Endometrial microvascular endothelial cells (primary cell): ENCODE data around the gene CYP19A1. TPM values are rescaled to one million over a fixed set of nuclear protein-coding genes. Genes with fewer than 3 reads are reported as not detected.

Source experiments
- in situ Hi-C: cut with HindIII; loops from 2 replicates; pipeline ENCODE4 v1.10.0; 2017; ENCODE audit warnings: low sequenced_read_pairs, low pct_unique_long_range_greater_than_20kb; ENCODE audit errors: inconsistent ontology term
- total RNA-seq: library from RNA; depleted of rRNA; stranded (reverse); fragments of >200 nt; gene quantifications from one replicate; pipeline ENCODE4 v1.2.3, GENCODE V29; 2015; ENCODE audit errors: inconsistent ontology term

The CYP19A1 gene
- total RNA-seq, 1 donor from 2014 or later, result not detected

DNA sequence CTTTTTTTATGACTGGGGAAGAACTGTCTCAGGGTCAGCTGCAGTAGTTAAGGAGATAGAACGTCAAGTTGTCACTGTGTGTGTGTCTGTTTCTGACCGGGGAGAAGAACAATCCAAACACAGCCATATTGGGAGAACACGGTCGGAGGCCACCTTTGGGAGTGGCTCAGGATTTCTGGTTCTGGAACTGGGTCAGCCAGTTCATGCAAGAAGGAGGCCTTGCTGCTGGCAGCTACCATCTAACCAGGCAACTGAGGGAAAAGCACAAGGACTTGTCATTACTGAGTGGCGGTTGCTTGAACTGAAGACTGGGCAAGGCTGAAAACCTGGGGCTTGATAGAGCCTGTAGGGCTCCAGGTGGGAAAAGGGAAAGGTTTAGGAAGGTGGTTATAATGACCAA, 27.7 kb upstream of the CYP19A1 start:
- in situ Hi-C loops, result no loop called here

- in situ Hi-C loops, result no loop called here
These were observed 27.0 kb upstream of the CYP19A1 start for GRCh38 chr15:51365417-51365816.

DNA sequence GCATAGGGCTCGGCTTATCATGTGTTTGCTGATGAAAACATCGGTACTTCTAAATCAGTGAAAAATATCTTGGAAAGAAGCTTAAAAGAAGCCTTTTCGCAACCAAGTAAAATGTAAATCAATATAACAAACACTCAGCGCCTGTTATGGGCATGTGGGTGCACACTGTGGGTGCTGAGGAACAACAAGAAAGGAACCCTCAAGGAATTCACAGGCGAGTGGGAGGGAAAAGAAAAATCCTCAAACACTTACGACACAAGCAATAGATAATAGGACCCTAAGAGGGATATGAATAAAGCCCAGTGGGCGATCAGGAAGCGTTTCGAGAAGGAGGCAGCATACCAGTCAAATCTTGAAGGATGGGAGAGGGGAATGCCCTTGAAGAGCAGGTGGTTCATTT, 25.0 kb upstream of the CYP19A1 start:
- in situ Hi-C loops, result no loop called here

- in situ Hi-C loops, result no loop called here
These were observed 21.6 kb upstream of the CYP19A1 start for GRCh38 chr15:51359981-51360380.

GRCh38 chr15:51356983-51357382, 18.6 kb upstream of the CYP19A1 start:
- in situ Hi-C loops, result no loop called here

DNA sequence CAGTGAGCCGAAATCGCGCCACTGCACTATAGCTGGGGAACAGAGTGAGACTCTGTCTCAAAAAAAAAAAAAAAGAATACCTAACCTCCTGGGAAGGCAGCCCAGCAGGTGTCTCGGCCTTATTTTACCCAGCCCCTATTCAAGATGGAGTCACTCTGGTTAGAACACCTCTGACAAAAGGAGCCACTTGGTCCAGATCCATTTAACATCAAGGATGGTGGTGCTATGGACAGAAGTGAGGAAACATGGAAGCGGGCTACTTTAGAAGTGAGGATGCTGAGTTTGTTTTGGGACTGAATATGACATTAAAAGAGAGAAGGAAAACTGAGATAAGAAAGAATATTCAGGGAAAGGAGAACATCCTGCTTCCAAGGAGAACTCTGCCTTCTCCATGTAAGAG, 17.8 kb upstream of the CYP19A1 start:
- in situ Hi-C loops, result no loop called here

DNA sequence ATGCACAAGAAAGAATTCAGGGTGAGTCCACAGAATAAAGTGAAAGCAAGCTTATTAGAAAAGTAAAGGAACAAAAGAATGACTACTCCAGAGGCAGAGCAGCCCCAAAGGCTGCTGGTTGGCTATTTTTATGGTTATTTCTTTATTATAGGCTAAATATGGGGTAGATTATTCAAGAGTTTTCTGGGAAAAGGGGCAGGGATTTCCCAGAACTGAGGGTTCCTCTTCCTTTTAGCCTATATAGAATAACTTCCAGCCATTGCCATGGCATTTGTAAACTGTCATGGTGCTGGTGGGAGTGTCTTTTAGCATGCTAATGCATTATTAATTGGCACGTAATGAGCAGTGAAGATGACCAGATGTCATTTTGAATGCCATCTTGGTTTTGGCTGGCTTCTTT, 16.7 kb upstream of the CYP19A1 start:
- in situ Hi-C loops, result no loop called here

GRCh38 chr15:51353976-51354375, 15.6 kb upstream of the CYP19A1 start:
- in situ Hi-C loops, result no loop called here

- in situ Hi-C loops, result no loop called here
These were observed 12.3 kb upstream of the CYP19A1 start for GRCh38 chr15:51350723-51351122.

DNA sequence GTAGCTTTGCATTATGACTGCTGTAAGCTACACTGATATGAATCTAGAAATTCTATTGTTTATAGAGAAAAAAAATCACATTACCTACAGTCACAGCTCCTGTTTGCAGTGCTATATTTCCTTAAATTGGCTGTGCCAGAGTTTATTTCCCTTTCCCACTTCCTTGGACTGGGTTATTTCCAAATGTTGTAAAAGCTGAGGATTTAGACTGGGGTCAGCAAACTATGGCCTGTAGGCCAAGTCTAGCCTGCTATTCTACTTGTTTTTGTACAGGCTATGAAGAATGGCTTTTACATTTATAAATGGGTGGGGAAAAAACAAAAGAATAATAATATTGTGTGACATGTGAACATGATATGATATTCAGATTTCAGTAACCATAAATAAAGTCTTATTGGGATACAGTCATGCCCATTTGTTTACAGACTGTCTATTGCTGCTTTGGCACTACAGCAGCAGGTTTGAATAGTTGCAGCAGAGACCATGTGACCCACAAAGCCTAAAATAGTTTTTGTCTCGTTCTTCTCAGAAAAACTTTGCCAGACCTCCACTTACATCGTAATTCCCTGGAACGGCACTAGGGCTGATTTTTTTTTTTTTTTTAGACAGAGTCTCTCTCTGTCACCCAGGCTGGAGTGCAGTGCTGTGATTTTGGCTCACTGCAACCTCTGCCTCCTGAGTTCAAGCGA, 10.9 kb upstream of the CYP19A1 start:
- in situ Hi-C loops, result no loop called here

DNA sequence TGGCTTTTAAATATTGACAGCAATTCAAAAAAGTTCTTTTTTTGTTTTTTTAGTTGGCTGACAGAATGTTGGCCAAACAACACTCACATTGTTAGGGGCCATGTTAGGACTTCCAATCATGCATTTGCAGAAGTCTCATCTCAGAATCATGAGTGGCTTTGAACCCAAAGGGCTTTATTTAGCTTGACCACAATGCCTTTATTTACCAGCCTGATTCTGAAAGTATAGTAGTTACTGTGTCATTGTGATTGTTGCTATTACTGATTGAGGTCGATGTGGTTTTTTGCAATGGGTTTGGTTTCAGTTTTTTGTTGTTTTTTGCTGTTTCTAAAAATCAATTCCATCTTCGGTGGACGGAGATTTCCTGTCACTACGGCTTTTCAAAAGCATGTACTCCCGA, 10.3 kb upstream of the CYP19A1 start:
- in situ Hi-C loops, result no loop called here

- in situ Hi-C loops, result no loop called here
These were observed 7.7 kb upstream of the CYP19A1 start for GRCh38 chr15:51346136-51346535.

- in situ Hi-C loops, result no loop called here
These were observed 5.1 kb upstream of the CYP19A1 start for GRCh38 chr15:51343466-51343865.

DNA sequence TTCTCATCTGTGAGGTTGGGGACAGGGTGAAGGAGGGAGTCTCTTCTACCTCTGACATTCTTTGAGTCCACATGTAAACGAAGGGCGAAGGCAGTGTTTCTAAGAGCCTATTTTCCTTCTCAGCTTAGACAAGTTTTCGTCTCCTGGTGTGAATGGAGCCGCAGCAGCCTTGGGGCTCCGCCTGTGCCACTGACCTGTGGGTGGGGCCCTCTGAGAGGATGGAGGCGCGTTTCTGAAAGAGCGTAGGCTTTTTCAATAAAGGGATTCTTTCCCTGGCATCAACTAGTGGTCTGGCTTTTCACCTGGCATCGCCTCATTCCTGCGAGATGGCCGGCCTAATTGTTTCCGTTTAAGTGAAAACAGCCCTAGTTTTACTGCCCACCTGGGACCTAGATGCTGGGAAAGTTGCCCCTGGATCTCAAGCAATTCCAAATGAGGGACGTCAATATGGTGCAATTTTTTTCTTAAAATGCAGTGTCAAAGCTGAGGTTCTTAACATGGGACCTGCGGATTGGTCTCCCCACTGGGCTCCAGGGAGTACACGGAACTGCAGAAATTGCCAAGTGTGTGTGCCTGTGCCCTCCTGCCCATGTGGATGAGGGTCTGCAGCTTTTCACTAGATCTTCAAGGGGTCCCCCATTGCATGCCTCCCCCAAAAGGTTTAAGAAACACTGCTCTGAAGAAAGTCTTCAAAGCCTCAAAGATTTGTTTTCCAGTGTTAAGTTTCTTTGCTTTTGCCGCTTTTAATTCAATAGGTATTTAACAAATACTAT, 4.0 kb upstream of the CYP19A1 start:
- in situ Hi-C loops, result no loop called here

DNA sequence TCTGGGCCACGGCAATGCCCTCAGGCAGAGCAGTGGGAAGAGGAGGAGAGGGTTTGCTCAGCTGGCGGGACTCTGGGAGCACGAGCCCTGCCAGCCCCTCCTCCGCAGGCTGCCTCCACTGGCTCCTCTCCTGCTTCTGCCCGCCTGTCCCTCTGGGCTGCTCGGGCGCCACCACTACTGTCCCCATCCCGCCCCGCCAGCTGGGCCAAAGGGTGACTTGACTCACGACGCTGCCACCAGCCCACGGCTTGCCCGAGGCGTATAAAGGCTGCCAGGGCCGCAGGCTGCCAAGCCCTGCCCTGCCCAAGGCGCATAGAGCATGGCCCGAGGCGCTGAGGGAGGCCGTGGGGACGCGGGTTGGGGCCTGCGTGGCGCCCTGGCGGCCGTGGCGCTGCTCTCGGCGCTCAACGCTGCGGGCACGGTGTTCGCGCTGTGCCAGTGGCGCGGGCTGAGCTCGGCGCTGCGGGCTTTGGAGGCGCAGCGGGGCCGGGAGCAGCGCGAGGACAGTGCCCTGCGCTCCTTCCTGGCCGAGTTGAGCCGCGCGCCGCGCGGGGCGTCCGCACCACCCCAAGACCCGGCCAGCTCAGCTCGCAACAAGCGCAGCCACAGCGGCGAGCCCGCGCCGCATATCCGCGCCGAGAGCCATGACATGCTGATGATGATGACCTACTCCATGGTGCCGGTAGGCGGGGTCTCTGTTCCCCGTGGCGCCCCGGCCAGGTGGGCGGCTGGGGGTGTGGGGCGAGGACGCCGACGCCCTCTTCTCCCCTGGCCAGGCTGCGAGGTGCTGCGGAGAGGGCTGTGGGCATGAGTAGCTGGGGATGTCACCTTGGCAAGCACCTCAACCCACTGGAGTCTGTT, 3.2 kb upstream of the CYP19A1 start, which contains the start of gene GLDN:
GLDN (plus strand) TSS at position 290 of the 861 bp plus-strand sequence; CDS start at position 320, 30 bp downstream.
- in situ Hi-C loops, result no loop called here

- in situ Hi-C loops, result no loop called here
These were observed 2.6 kb downstream of the CYP19A1 start for GRCh38 chr15:51335538-51336410.

DNA sequence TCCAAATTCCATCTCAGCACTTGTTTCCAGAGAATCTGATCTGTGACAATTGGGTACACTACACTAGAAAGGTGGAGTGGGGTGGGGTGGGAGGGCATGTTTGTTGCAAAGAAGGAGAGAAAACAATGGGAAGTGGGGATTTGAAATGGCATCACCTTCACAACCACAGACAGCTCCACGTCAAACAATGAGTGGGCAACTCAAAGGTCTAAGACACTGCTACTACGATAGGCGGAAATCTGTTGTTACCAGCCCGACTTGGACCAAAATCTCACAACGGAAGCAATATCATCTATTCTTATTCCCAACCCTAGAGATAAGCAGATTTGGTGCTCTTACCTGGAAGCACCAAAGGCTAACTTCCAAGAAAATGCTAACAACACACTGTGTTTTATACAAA, 3.3 kb downstream of the CYP19A1 start:
- in situ Hi-C loops, result no loop called here

DNA sequence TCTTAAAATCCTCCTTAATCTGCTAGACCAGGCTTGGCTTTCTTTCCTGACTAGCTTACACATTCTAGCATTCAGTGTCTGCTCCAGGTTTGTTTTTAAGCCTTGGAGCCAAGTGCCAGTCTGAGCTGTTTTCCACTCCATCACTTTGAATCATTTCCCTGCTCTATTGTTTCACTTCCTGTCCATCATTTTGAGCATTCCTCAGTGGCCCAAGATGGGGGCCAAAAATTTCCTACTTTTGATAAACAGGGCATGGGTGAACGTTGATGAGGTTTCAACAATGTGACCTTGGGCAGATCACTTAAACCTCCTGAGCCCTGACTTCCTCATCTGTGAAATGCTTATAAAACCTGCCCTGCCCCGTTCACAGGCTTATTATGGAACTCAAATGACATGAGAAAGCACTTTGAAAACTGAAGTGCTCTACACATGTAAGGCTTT, 4.4 kb downstream of the CYP19A1 start:
- in situ Hi-C loops, result no loop called here

DNA sequence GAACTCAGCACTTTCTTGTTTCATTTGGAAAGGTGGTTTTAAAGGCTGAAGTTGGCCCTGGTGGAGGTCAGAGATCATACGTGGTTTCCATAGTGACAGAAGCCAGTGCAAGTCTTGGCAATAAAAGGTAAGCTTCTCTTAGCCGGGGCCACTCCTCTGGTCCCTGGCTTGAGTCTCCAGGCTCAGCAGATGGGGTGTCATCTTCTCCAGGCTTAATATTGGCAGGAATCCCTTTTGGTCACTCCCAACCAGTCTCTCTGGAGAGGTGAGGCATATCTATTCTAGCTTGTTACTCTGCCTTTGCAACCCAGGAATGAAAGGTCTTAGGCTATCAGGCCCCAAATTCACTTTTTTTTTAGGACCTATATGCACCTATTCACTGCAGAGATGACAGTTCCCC, 4.8 kb downstream of the CYP19A1 start:
- in situ Hi-C loops, result no loop called here
